NAMALWA (cell line): ENCODE results near the gene SPACA7.

ENCODE experiments used
- DNase-seq: peaks from one replicate; pipeline ENCODE4 v3.0.0-alpha.2; 2015; ENCODE audit warnings: low spot score

Gene SPACA7

GRCh38 chr13:112466132-112467058 lies 90.2 kb downstream of the SPACA7 start:
- no peak for DNase-seq

GRCh38 chr13:112467236-112467635 lies 91.1 kb downstream of the SPACA7 start:
- no peak for DNase-seq

- DNase-seq: no peak
Measured at GRCh38 chr13:112468069-112468468, 91.9 kb downstream of the SPACA7 start.

GRCh38 chr13:112469071-112469745 lies 93.1 kb downstream of the SPACA7 start:
- DNase-seq: no peak

GRCh38 chr13:112473818-112474217 lies 97.7 kb downstream of the SPACA7 start:
- DNase-seq: no peak

- DNase-seq: no peak
Measured at GRCh38 chr13:112474869-112475268, 98.7 kb downstream of the SPACA7 start.

- no peak for DNase-seq
Measured at GRCh38 chr13:112475889-112476288, 99.7 kb downstream of the SPACA7 start.

GRCh38 chr13:112477070-112477619 lies 101.0 kb downstream of the SPACA7 start:
- no peak for DNase-seq

- DNase-seq: no peak
Measured at GRCh38 chr13:112479389-112479788, 103.2 kb downstream of the SPACA7 start.

- DNase-seq: no peak
Measured at GRCh38 chr13:112481458-112481857, 105.3 kb downstream of the SPACA7 start.

GRCh38 chr13:112483299-112483698 lies 107.1 kb downstream of the SPACA7 start:
- no peak for DNase-seq
